ENCODE results near the gene DMTF1. TPM values are rescaled to one million over a fixed set of nuclear protein-coding genes. Genes with fewer than 3 reads are reported as not detected.

DMTF1 gene
- total and polyA plus RNA-seq, 2 of the 8 experiments (the other 6 are each of a cell fraction or from before 2014, with no cell fraction given): 86.0 to 115 TPM

DNA sequence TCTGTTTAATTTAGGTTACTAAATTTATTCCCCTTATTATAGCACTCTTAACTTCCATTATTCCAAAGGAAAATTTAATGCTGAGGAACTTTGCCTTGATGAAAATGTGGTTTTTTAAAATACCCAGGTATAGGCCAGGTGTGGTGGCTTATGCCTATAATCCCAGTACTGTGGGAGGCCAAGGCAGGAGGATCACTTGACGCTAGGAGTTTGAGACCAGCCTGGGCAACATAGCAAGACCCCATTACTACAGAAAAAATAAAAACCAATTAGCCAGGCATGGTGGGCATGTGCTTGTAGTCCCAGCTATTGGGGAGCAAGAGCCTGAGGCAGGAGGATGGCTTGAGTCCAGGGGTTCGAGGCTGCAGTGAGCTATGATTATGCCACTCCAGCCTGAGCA, 34.9 kb downstream of the DMTF1 start:
- no peak overlapping the region for H2BK120ac ChIP-seq (replicated peaks; ENCODE audit: low read depth, low read length)
- H2BK20ac ChIP-seq (ENCODE audit: low read length): no peak overlapping the region
- H4K5ac ChIP-seq (ENCODE audit: insufficient read length, low read depth, low read length): no peak overlapping the region
- no peaks in the 10 kb centered on the region for H3K79me2 ChIP-seq (ENCODE audit: control insufficient read depth in 1 of 2, insufficient read depth in 2 of 2, low read length in 2 of 2)
- no peaks in the 10 kb centered on the region; the same call in 1 of the 2 replicates for H3K79me1 ChIP-seq (ENCODE audit: low read depth, low read length)
- no peak overlapping the region for H3K14ac ChIP-seq (ENCODE audit: insufficient read length)
- no peak overlapping the region for H3K9ac ChIP-seq (replicated peaks in 1 of 4; ENCODE audit: extremely low read depth in 1 of 4, low read depth in 3 of 4, low read length in 3 of 4)
- peaks cover 0 to 5% of the 10 kb centered on the region in 2 experiments for H4K20me1 ChIP-seq (replicated peaks in 1 of 2; ENCODE audit: control insufficient read depth in 1 of 2, insufficient read depth in 2 of 2, low read length in 2 of 2)
- H2AK5ac ChIP-seq (ENCODE audit: low read depth, low read length): no peak overlapping the region
- no peak overlapping the region for H2BK15ac ChIP-seq (ENCODE audit: low read length)
- H3K27me3 ChIP-seq (replicated peaks in 1 of 4; ENCODE audit: control insufficient read depth in 3 of 4, extremely low read depth in 1 of 4, insufficient read depth in 3 of 4, low read length in 3 of 4): no peaks in the 10 kb centered on the region
- H2AFZ ChIP-seq (ENCODE audit: low read length): no peak overlapping the region
- no peak overlapping the region for H3K56ac ChIP-seq (replicated peaks; ENCODE audit: insufficient read length, low read depth, low read length)
- H3K18ac ChIP-seq (ENCODE audit: extremely low read depth, low read length): no peak overlapping the region
- POLR2A ChIA-PET (ENCODE audit: partially characterized antibody): interaction anchor here (1.3 to 1.4 kb wide), 2 partner anchors 11 to 35 kb away, joined by 3 read pairs; partner anchors contain the start of gene DMTF1
- 93% methylated on average over 2 of the region's 2 CpGs; no CpG with 5 or more reads in 1 of the 2 experiments for WGBS, 2 experiments (ENCODE audit: extremely low coverage in 1 of 2, insufficient coverage in 1 of 2, insufficient read length in 1 of 2, insufficient replicate concordance in 2 of 2, low coverage in 1 of 2, low lambda C conversion rate in 2 of 2, missing lambda C conversion rate in 1 of 2)
- CTCF ChIA-PET (ENCODE audit: partially characterized antibody): interaction anchor here (1.0 kb wide), 1 partner anchor 18 kb away, joined by 3 read pairs; no protein-coding TSS in a partner anchor
- no peak overlapping the region for H3K23ac ChIP-seq (ENCODE audit: insufficient read length)
- no peak overlapping the region for H4K8ac ChIP-seq (ENCODE audit: extremely low read depth, insufficient read depth, low read length)
- no peaks in the 10 kb centered on the region for H3K4me1 ChIP-seq (replicated peaks in 1 of 4; ENCODE audit: control insufficient read depth in 3 of 4, insufficient read depth in 4 of 4, low read length in 3 of 4)
- H2BK5ac ChIP-seq (ENCODE audit: low read depth, low read length): no peak overlapping the region
- DNase-seq (ENCODE audit: low read depth in 1 of 2, low spot score in 2 of 2) (no peak), FAIRE-seq (no peak)
- H3K4ac ChIP-seq (replicated peaks; ENCODE audit: insufficient read length, low read depth, low read length): no peak overlapping the region
- H2BK12ac ChIP-seq (ENCODE audit: low read depth, low read length): no peak overlapping the region
- no peak overlapping the region for H4K91ac ChIP-seq (replicated peaks; ENCODE audit: insufficient read length, low read length)
- H3K9me3 ChIP-seq (ENCODE audit: insufficient read depth in 2 of 2, low read depth in 1 of 2, low read length in 1 of 2): no peaks in the 10 kb centered on the region
- H3K4me3 ChIP-seq (ENCODE audit: extremely low read depth in 1 of 4, insufficient read depth in 2 of 4, low read depth in 3 of 4, low read length in 4 of 4): no peak overlapping the region
- peaks cover 31 to 98% (median 82%) of the 10 kb centered on the region in 4 experiments; a peak in 7 of 8 replicates for H3K36me3 ChIP-seq (ENCODE audit: control insufficient read depth in 2 of 4, insufficient read depth in 4 of 4, low read length in 3 of 4)
- H3K4me2 ChIP-seq (ENCODE audit: insufficient read depth in 1 of 2, low read depth in 2 of 2, low read length in 2 of 2): no peak overlapping the region
- H3K27ac ChIP-seq (ENCODE audit: low read depth, low read length): no peak overlapping the region
- no peaks in the 10 kb centered on the region for H3K23me2 ChIP-seq (ENCODE audit: low read depth, low read length)
- TF ChIP-seq RXRA (IDR thresholded peaks at IDR 0.05; ENCODE audit: insufficient read depth, low read depth, low read length) (no peak), JUN (IDR thresholded peaks at IDR 0.05; ENCODE audit: low read depth, low read length) (no peak), NANOG (IDR thresholded peaks at IDR 0.05; ENCODE audit: insufficient read depth, low read depth, low read length, poor library complexity, severe bottlenecking) (no peak), SAP30 (IDR thresholded peaks at IDR 0.05; ENCODE audit: insufficient read depth, insufficient replicate concordance, low read length) (no peak), KDM5A (IDR thresholded peaks at IDR 0.05; ENCODE audit: low read length) (no peak), CHD2 (IDR thresholded peaks at IDR 0.05; ENCODE audit: low read length) (no peak), JUND (IDR thresholded peaks at IDR 0.05; ENCODE audit: low read length) (no peak), YY1 (IDR thresholded peaks at IDR 0.05; ENCODE audit: low read depth, low read length) (no peak), PHF8 (conservative IDR thresholded peaks at IDR 0.05; ENCODE audit: low read depth, low read length) (no peak), CTBP2 (IDR thresholded peaks at IDR 0.05; ENCODE audit: borderline replicate concordance, insufficient read depth, insufficient read length, low read length) (no peak)
- TF ChIP-seq, protein P1, sequence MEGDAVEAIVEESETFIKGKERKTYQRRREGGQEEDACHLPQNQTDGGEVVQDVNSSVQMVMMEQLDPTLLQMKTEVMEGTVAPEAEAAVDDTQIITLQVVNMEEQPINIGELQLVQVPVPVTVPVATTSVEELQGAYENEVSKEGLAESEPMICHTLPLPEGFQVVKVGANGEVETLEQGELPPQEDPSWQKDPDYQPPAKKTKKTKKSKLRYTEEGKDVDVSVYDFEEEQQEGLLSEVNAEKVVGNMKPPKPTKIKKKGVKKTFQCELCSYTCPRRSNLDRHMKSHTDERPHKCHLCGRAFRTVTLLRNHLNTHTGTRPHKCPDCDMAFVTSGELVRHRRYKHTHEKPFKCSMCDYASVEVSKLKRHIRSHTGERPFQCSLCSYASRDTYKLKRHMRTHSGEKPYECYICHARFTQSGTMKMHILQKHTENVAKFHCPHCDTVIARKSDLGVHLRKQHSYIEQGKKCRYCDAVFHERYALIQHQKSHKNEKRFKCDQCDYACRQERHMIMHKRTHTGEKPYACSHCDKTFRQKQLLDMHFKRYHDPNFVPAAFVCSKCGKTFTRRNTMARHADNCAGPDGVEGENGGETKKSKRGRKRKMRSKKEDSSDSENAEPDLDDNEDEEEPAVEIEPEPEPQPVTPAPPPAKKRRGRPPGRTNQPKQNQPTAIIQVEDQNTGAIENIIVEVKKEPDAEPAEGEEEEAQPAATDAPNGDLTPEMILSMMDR (IDR thresholded peaks at IDR 0.05; ENCODE audit: control extremely low read depth in 1 of 3, insufficient read depth in 1 of 3, low read depth in 1 of 3, low read length in 3 of 3): no peak
